Adrenal gland (tissue), 12 donors: ENCODE data around the gene BTBD9. TPM values are rescaled to one million over a fixed set of nuclear protein-coding genes. Genes with fewer than 3 reads are reported as not detected.

ENCODE experiments used
- DNase-seq, 7 donors: peaks; one replicate each; pipeline ENCODE4 v3.0.0-alpha.2; 2019 to 2020
- H3K27ac ChIP-seq, 5 donors: fragments of 200-600 bp; sonication (generic) in 4 of 5; 1 replicate in 3 of 5; 2 replicates in 2 of 5; pipeline versions ENCODE4 v1.5.1 to v1.8.0; 2016 to 2020; ENCODE audit warnings: mild to moderate bottlenecking in 1 of 5
- H3K27me3 ChIP-seq: fragments of 200-600 bp; 2 replicates; pipeline ENCODE4 v1.8.0; 2021
- H3K36me3 ChIP-seq, 2 donors: fragments of 200-600 bp; replicated peaks in 1 of 2; 1 replicate in 1 of 2; 2 replicates in 1 of 2; pipeline versions ENCODE4 v1.5.1 to v1.8.0; 2018 to 2022
- H3K4me1 ChIP-seq, 2 donors: fragments of 200-600 bp; replicated peaks in 1 of 2; 1 replicate in 1 of 2; 2 replicates in 1 of 2; pipeline versions ENCODE4 v1.5.1 to v1.8.0; 2018 to 2021
- H3K4me3 ChIP-seq, 4 donors: fragments of 200-600 bp; sonication (generic) in 3 of 4; one replicate each; pipeline ENCODE4 v1.5.1; 2016 to 2018
- H3K9me3 ChIP-seq, 3 donors: fragments of 200-600 bp; sonication (generic) in 1 of 3; replicated peaks in 1 of 3; 1 replicate in 2 of 3; 2 replicates in 1 of 3; pipeline versions ENCODE4 v1.5.1 to v1.8.0; 2016 to 2021
- CTCF ChIP-seq, 6 experiments: fragments of 450-650 bp in 4 of 6; fragments of 200-600 bp in 2 of 6; sonication (generic) in 1 of 6; IDR thresholded peaks; 1 replicate in 5 of 6; 2 replicates in 1 of 6; pipeline versions ENCODE4 v1.5.1 to v1.8.0; 2016 to 2021; ENCODE audit warnings: antibody characterized with exemption in 6 of 6, mild to moderate bottlenecking in 2 of 6, moderate library complexity in 1 of 6
- POLR2A ChIP-seq, 2 donors: fragments of 450-650 bp; IDR thresholded peaks; one replicate each; pipeline ENCODE4 v1.6.1; 2017; ENCODE audit warnings: antibody characterized with exemption in 2 of 2, mild to moderate bottlenecking in 2 of 2, moderate library complexity in 1 of 2
- WGBS, 4 donors: extraction: QIAGEN DNeasy Blood & Tissue Kit in 2 of 4; methylation state at CpG; one replicate each; pipeline versions ENCODE4 v1.1.5 to v1.1.7; 2013 to 2017; 5-methylcytosine and 5-hydroxymethylcytosine counted together
- intact Hi-C, 2 donors: fragments of 100-400 bp; cut with DNase I; formaldehyde crosslinking; loops; one replicate each; pipeline versions ENCODE4 v1.14.1 to v1.15.0; 2022 to 2023
- polyA plus RNA-seq, 3 donors: library from polyadenylated mRNA; stranded (reverse); fragments of 200-250 nt in 2 of 3; fragments of 350-450 nt in 1 of 3; fragmentation: Illumina TruSeq in 1 of 3; extraction: RNeasy Lipid Tissue Mini Kit (QIAGEN cat#74804) in 1 of 3; gene quantifications; one replicate each; pipeline ENCODE4 v1.2.3, GENCODE V29; 2013 to 2014
- total RNA-seq, 9 donors: library from RNA; depleted of rRNA in 4 of 9; stranded (reverse); fragments of >200 nt in 4 of 9; fragments of 120-200 nt in 1 of 9; fragmentation: NEBNext Ultra II Directional in 1 of 9; extraction: Animal tissue kit (Norgen Biotek cat#: 25700) in 1 of 9; gene quantifications; one replicate each; pipeline versions ENCODE4 v1.1.0 to v1.2.4, GENCODE V29; 2013 to 2023
- donor health status: healthy with polysubstance abuse.
- donor health status: Bipolar disorder and iron deficiency.
- donor health status: DM: yes; HTN: yes; CAD: no.
- donor health status: DM: no; HTN: no; CAD: no.
- donor health status: DM: no; HTN: no; CAD: no.
- donor health status: DM: yes; HTN: yes; CAD: no.

BTBD9 gene
- total and polyA plus RNA-seq, 12 donors = 2.4 to 29.6 (median 18.1) TPM

GRCh38 chr6:38270367-38270766 is 369.4 kb downstream of the BTBD9 start:
- no peaks in the 10 kb centered on the region for H3K4me1 ChIP-seq
- H3K4me3 ChIP-seq = no peak overlapping the region
- no peak overlapping the region for H3K27ac ChIP-seq
- TF ChIP-seq POLR2A (IDR thresholded peaks at IDR 0.05) (no peak), CTCF (IDR thresholded peaks at IDR 0.05) (no peak)
- intact Hi-C loops = no loop called here
- DNase-seq = no peak
- H3K36me3 ChIP-seq = no peaks in the 10 kb centered on the region
- H3K27me3 ChIP-seq = no peaks in the 10 kb centered on the region
- H3K9me3 ChIP-seq = no peaks in the 10 kb centered on the region
- 96 to 100% (median 99%) methylated on average over 1 of the region's 1 CpG for WGBS, 4 donors

GRCh38 chr6:38269461-38270172 is 370.1 kb downstream of the BTBD9 start:
- H3K36me3 ChIP-seq = no peaks in the 10 kb centered on the region
- no peak overlapping the region for H3K4me3 ChIP-seq
- H3K27ac ChIP-seq = no peak overlapping the region
- H3K9me3 ChIP-seq = no peaks in the 10 kb centered on the region
- intact Hi-C loops = no loop called here
- TF ChIP-seq CTCF (IDR thresholded peaks at IDR 0.05) = no peak
- TF ChIP-seq POLR2A (IDR thresholded peaks at IDR 0.05) = no peak
- no peaks in the 10 kb centered on the region for H3K27me3 ChIP-seq
- WGBS, 4 donors = 75 to 79% (median 78%) methylated on average over 9 of the region's 9 CpGs
- no peaks in the 10 kb centered on the region for H3K4me1 ChIP-seq
- DNase-seq = no peak

- DNase-seq = no peak
- no peaks in the 10 kb centered on the region for H3K27me3 ChIP-seq
- H3K36me3 ChIP-seq = no peaks in the 10 kb centered on the region
- H3K4me3 ChIP-seq = no peak overlapping the region
- TF ChIP-seq CTCF (IDR thresholded peaks at IDR 0.05) (no peak), POLR2A (IDR thresholded peaks at IDR 0.05) (no peak)
- no peak overlapping the region for H3K27ac ChIP-seq
- WGBS, 4 donors = 71 to 83% (median 76%) methylated on average over 4 of the region's 4 CpGs
- intact Hi-C loops = no loop called here
- no peaks in the 10 kb centered on the region for H3K4me1 ChIP-seq
- H3K9me3 ChIP-seq = no peaks in the 10 kb centered on the region
Observed at GRCh38 chr6:38268342-38268741, 371.4 kb downstream of the BTBD9 start.

GRCh38 chr6:38266921-38267354 is 372.8 kb downstream of the BTBD9 start:
- Histone ChIP-seq H3K27me3 (no peaks in the 10 kb centered on the region), H3K27ac (peak overlapping the region in 1 of 5 donors; percentile 7), H3K4me1 (peaks cover 5 to 11% of the 10 kb centered on the region in 2 donors), H3K4me3 (no peak overlapping the region), H3K9me3 (no peaks in the 10 kb centered on the region), H3K36me3 (no peaks in the 10 kb centered on the region)
- 90 to 94% (median 92%) methylated on average over 7 of the region's 7 CpGs for WGBS, 4 donors
- no peak for TF ChIP-seq CTCF (IDR thresholded peaks at IDR 0.05)
- TF ChIP-seq POLR2A (IDR thresholded peaks at IDR 0.05) = no peak
- no peak for DNase-seq
- intact Hi-C loops = no loop called here
